ENCODE results near the gene TCF12. TPM values are rescaled to one million over a fixed set of nuclear protein-coding genes. Genes with fewer than 3 reads are reported as not detected.

TCF12 gene
- polyA plus RNA-seq, 3 donors = 15.8 to 52.5 (median 27.6) TPM

- no peaks in the 10 kb centered on the region for H3K9me3 ChIP-seq (replicated peaks in 1 of 2; ENCODE audit: control insufficient read depth in 1 of 2, insufficient read depth in 1 of 2, low read length in 2 of 2)
- H3K4me1 ChIP-seq (ENCODE audit: control insufficient read depth in 1 of 2, insufficient read depth in 2 of 2, low read length in 2 of 2) = no peaks in the 10 kb centered on the region
- Mint-ChIP-seq H3K9me3 (peaks cover 0 to 2% (median 0%) of the 10 kb centered on the region in 7 donors), H3K4me3 (no peak overlapping the region), H3K36me3 (no peaks in the 10 kb centered on the region), H3K4me1 (peaks cover 7% of the 10 kb centered on the region), H3K27ac (no peak overlapping the region), H3K27me3 (ENCODE audit: low read depth in 3 of 3) (peaks cover 4 to 10% (median 8%) of the 10 kb centered on the region in 3 donors)
- no peak overlapping the region for H3K4me2 ChIP-seq (replicated peaks; ENCODE audit: extremely low read depth, low read length, poor library complexity, severe bottlenecking)
- 95% methylated on average over 22 of the region's 23 CpGs for WGBS (ENCODE audit: insufficient coverage)
- no peaks in the 10 kb centered on the region for H3K79me2 ChIP-seq (ENCODE audit: insufficient read depth, low read length)
- no peak overlapping the region for H2AFZ ChIP-seq (ENCODE audit: insufficient read depth, low read depth, low read length, poor library complexity, severe bottlenecking)
- no peaks in the 10 kb centered on the region for H3K36me3 ChIP-seq (replicated peaks in 1 of 2; ENCODE audit: control insufficient read depth in 1 of 2, insufficient read depth in 2 of 2, low read length in 2 of 2)
- no peaks in the 10 kb centered on the region for H4K20me1 ChIP-seq (ENCODE audit: insufficient read depth, low read length)
- H3K4me3 ChIP-seq (replicated peaks in 1 of 3; ENCODE audit: low read depth in 2 of 3, low read length in 3 of 3) = no peak overlapping the region
- no peaks in the 10 kb centered on the region for H3K27me3 ChIP-seq (ENCODE audit: control insufficient read depth in 2 of 2, insufficient read depth in 2 of 2, low read length in 2 of 2)
- no peak for TF ChIP-seq CTCF (IDR thresholded peaks at IDR 0.05)
- no peak overlapping the region for H3K27ac ChIP-seq (ENCODE audit: low read depth in 1 of 2, low read length in 2 of 2)
- intact Hi-C loops (cut with micrococcal nuclease) = no loop called here
- no peak for DNase-seq
- H3K9ac ChIP-seq (ENCODE audit: insufficient read depth, low read length, poor library complexity, severe bottlenecking) = no peak overlapping the region
Measured at GRCh38 chr15:57326196-57326595, 407.8 kb downstream of the TCF12 start.

GRCh38 chr15:57327985-57328471 lies 409.6 kb downstream of the TCF12 start:
- H3K4me2 ChIP-seq (replicated peaks; ENCODE audit: extremely low read depth, low read length, poor library complexity, severe bottlenecking) = no peak overlapping the region
- peaks cover 7% of the 10 kb centered on the region for H3K4me1 Mint-ChIP-seq
- H3K9me3 ChIP-seq (replicated peaks in 1 of 2; ENCODE audit: control insufficient read depth in 1 of 2, insufficient read depth in 1 of 2, low read length in 2 of 2) = no peaks in the 10 kb centered on the region
- no peak overlapping the region for H3K27ac Mint-ChIP-seq
- peaks cover 0 to 1% (median 0%) of the 10 kb centered on the region in 7 donors for H3K9me3 Mint-ChIP-seq
- peaks cover 3 to 11% (median 11%) of the 10 kb centered on the region in 3 donors for H3K27me3 Mint-ChIP-seq (ENCODE audit: low read depth in 3 of 3)
- no peaks in the 10 kb centered on the region for H3K79me2 ChIP-seq (ENCODE audit: insufficient read depth, low read length)
- no peaks in the 10 kb centered on the region for H3K36me3 Mint-ChIP-seq
- no peaks in the 10 kb centered on the region for H3K36me3 ChIP-seq (replicated peaks in 1 of 2; ENCODE audit: control insufficient read depth in 1 of 2, insufficient read depth in 2 of 2, low read length in 2 of 2)
- WGBS (ENCODE audit: insufficient coverage) = 96% methylated on average over 4 of the region's 11 CpGs
- no peak for TF ChIP-seq CTCF (IDR thresholded peaks at IDR 0.05)
- no peaks in the 10 kb centered on the region for H3K4me1 ChIP-seq (ENCODE audit: control insufficient read depth in 1 of 2, insufficient read depth in 2 of 2, low read length in 2 of 2)
- H3K4me3 ChIP-seq (replicated peaks in 1 of 3; ENCODE audit: low read depth in 2 of 3, low read length in 3 of 3) = no peak overlapping the region
- H3K27me3 ChIP-seq (ENCODE audit: control insufficient read depth in 2 of 2, insufficient read depth in 2 of 2, low read length in 2 of 2) = no peaks in the 10 kb centered on the region
- intact Hi-C loops (cut with micrococcal nuclease) = no loop called here
- no peak overlapping the region for H2AFZ ChIP-seq (ENCODE audit: insufficient read depth, low read depth, low read length, poor library complexity, severe bottlenecking)
- H4K20me1 ChIP-seq (ENCODE audit: insufficient read depth, low read length) = no peaks in the 10 kb centered on the region
- DNase-seq = no peak
- H3K9ac ChIP-seq (ENCODE audit: insufficient read depth, low read length, poor library complexity, severe bottlenecking) = no peak overlapping the region
- H3K27ac ChIP-seq (ENCODE audit: low read depth in 1 of 2, low read length in 2 of 2) = no peak overlapping the region
- no peak overlapping the region for H3K4me3 Mint-ChIP-seq

All from CD14-positive monocyte (primary cell).